Measurements from ENCODE around the gene ELOVL3. TPM values are rescaled to one million over a fixed set of nuclear protein-coding genes. Genes with fewer than 3 reads are reported as not detected.

ELOVL3 gene
- total and polyA plus RNA-seq, 9 donors, result 0.35 to 1.1 (median 0.57) TPM

DNA sequence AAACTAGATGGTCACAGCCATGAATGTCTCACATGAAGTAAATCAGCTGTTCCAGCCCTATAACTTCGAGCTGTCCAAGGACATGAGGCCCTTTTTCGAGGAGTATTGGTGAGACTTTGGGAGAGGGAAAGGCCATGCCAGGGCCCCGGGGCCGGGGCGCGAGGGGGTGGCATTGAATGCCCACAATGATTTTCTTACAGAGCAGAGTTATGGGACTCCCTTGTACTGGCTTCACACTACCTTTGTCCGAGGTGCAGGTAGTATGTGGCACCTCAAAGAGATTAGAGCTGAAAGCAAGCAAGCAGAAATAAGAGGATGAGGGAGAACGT, 407 bp downstream of the ELOVL3 start:
- H3K4me3 ChIP-seq (ENCODE audit: low read length), result peak overlapping the region; percentile 20
- H3K27me3 ChIP-seq (ENCODE audit: control insufficient read depth, insufficient read depth, low read length), result peaks cover 23% of the 10 kb centered on the region
- DNase-seq, result no peak
- peak overlapping the region; percentile 38 for H3K27ac ChIP-seq (ENCODE audit: low read length)
- peaks cover 33% of the 10 kb centered on the region for H3K4me1 ChIP-seq (ENCODE audit: control insufficient read depth, insufficient read depth, low read length)
- no peaks in the 10 kb centered on the region for H3K9me3 ChIP-seq (replicated peaks; ENCODE audit: control insufficient read depth, low read depth, low read length)
- 69% methylated on average over 6 of the region's 8 CpGs for WGBS (ENCODE audit: insufficient coverage)
- H3K36me3 ChIP-seq (ENCODE audit: control insufficient read depth, insufficient read depth, low read length), result peaks cover 10% of the 10 kb centered on the region

DNA sequence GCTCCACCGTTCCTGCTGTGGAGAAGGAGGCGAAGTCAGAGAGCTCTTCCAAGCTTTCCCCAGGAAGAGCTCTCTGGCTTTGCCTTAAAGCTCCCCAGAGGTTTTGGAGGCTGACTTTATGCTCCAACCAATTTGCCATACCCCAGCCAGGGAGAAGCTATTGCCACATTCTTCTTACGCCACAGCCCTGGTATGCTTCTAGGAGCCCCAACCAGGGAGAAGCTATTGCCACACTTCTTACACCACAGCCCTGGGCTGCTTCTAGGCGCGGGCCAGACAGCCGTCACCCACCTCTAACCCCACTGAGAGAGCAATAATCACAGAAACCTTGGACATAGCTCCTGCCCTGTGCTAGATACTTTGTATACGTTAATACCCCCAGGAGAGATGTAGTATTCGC, 951 bp downstream of the ELOVL3 start:
- Histone ChIP-seq H3K27ac (ENCODE audit: low read length) (no peak overlapping the region), H3K4me1 (ENCODE audit: control insufficient read depth, insufficient read depth, low read length) (peaks cover 39% of the 10 kb centered on the region), H3K4me3 (ENCODE audit: low read length) (no peak overlapping the region), H3K9me3 (replicated peaks; ENCODE audit: control insufficient read depth, low read depth, low read length) (no peaks in the 10 kb centered on the region), H3K27me3 (ENCODE audit: control insufficient read depth, insufficient read depth, low read length) (peaks cover 28% of the 10 kb centered on the region), H3K36me3 (ENCODE audit: control insufficient read depth, insufficient read depth, low read length) (peaks cover 10% of the 10 kb centered on the region)
- 69% methylated on average over 6 of the region's 8 CpGs for WGBS (ENCODE audit: insufficient coverage)
- DNase-seq, result no peak

- Histone ChIP-seq H3K36me3 (ENCODE audit: control insufficient read depth, insufficient read depth, low read length) (peaks cover 10% of the 10 kb centered on the region), H3K4me3 (ENCODE audit: low read length) (peak overlapping the region; percentile 27), H3K27me3 (ENCODE audit: control insufficient read depth, insufficient read depth, low read length) (peaks cover 48% of the 10 kb centered on the region), H3K4me1 (ENCODE audit: control insufficient read depth, insufficient read depth, low read length) (peaks cover 56% of the 10 kb centered on the region), H3K27ac (ENCODE audit: low read length) (peak overlapping the region; percentile 83), H3K9me3 (replicated peaks; ENCODE audit: control insufficient read depth, low read depth, low read length) (no peaks in the 10 kb centered on the region)
- peak; percentile 79 for DNase-seq
- WGBS (ENCODE audit: insufficient coverage), result 2% methylated on average over 19 of the region's 24 CpGs
Observed at GRCh38 chr10:102229810-102230263, 3.7 kb downstream of the ELOVL3 start.

DNA sequence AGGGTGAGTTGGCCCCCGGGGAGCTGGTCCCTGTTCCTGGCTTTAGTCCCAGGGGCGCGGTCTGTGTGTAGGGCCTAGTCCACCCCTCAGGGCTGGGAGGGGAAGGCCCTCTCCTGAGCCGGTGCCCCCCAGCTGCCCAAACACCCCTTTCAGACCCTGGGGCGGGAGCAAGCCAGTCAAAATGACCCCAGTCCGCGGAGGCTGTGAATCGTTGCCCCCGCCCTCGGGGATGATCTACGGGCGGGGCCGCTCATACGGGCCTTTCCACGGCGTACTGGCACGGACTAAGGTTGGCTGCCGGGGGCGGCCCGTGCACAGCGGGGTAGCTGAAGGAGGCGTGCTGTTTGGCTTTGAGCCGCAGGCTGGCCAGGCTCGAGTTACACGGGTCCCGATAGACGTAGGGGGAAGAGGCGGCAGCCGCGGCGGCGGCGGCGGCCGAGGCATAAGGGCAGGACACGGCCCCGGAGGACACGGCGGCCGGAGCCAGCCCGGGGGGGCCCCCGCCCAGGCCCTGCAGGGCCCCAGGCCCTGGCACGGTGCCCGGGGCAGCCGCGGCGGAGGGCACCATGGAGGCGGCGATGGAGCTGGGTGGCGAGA, 4.3 kb downstream of the ELOVL3 start:
- 1% methylated on average over 50 of the region's 50 CpGs for WGBS (ENCODE audit: insufficient coverage)
- Histone ChIP-seq H3K4me1 (ENCODE audit: control insufficient read depth, insufficient read depth, low read length) (peaks cover 61% of the 10 kb centered on the region), H3K9me3 (replicated peaks; ENCODE audit: control insufficient read depth, low read depth, low read length) (no peaks in the 10 kb centered on the region), H3K27ac (ENCODE audit: low read length) (peak overlapping the region; percentile 83), H3K27me3 (ENCODE audit: control insufficient read depth, insufficient read depth, low read length) (peaks cover 51% of the 10 kb centered on the region), H3K36me3 (ENCODE audit: control insufficient read depth, insufficient read depth, low read length) (peaks cover 10% of the 10 kb centered on the region), H3K4me3 (ENCODE audit: low read length) (peak overlapping the region; percentile 35)
- peak; percentile 85 for DNase-seq

GRCh38 chr10:102230861-102231356, 4.8 kb downstream of the ELOVL3 start:
- Histone ChIP-seq H3K27me3 (ENCODE audit: control insufficient read depth, insufficient read depth, low read length) (peaks cover 54% of the 10 kb centered on the region), H3K9me3 (replicated peaks; ENCODE audit: control insufficient read depth, low read depth, low read length) (no peaks in the 10 kb centered on the region), H3K4me1 (ENCODE audit: control insufficient read depth, insufficient read depth, low read length) (peaks cover 61% of the 10 kb centered on the region), H3K27ac (ENCODE audit: low read length) (peak overlapping the region; percentile 66), H3K36me3 (ENCODE audit: control insufficient read depth, insufficient read depth, low read length) (peaks cover 10% of the 10 kb centered on the region), H3K4me3 (ENCODE audit: low read length) (peak overlapping the region; percentile 35)
- under 1% methylated on average over 52 of the region's 52 CpGs for WGBS (ENCODE audit: insufficient coverage)
- no peak for DNase-seq

DNA sequence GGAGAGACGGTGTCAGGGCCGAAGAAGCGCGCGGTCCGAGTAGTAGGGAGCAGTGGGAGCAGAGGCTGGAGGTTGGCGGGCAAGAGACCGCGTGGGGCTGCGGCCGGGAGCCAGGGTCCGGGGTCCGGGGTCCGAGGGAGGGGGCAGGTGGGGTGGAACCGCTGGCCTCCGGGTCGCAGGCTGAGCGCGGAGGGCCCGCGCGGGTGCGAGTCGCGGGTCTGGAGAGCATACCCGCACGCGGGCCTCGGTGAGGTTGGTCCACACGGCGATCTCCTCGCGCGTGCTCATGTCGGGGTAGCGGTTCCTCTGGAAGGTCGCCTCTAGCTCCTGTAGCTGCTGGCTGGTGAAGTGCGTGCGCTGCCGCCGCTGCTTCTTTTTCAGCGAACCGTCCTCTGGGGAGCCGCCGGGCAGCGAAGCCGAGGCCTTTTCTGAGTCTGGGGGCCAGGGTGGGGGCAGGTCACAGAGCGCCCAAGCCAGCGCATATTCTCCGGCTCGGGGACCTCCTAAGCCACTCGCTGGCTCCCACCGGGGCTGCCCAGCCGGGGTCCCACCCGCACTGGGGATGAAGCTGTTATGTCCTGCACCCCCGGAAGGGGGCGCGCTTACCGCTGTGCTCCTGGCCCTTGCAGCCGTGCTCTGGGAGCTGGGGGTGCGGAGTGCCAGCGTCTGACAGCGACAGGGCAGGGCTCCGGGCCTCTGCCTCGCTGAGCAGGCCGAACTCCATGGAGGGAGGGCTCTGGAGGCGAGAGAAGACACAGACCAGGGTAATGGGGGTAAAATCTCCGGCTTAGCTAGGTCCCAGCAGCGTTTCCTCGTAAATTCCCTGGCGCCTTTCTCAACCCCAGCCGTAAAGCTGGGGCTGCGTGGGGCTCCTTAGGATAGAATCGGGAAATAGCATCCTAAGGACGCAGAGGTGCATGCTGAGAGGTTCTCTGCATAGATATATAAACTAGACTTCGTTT, 5.5 kb downstream of the ELOVL3 start:
- H3K4me3 ChIP-seq (ENCODE audit: low read length), result peak overlapping the region; percentile 35
- peaks cover 62% of the 10 kb centered on the region for H3K4me1 ChIP-seq (ENCODE audit: control insufficient read depth, insufficient read depth, low read length)
- DNase-seq, result no peak
- H3K27ac ChIP-seq (ENCODE audit: low read length), result peak overlapping the region; percentile 68
- WGBS (ENCODE audit: insufficient coverage), result 6% methylated on average over 68 of the region's 76 CpGs
- no peaks in the 10 kb centered on the region for H3K9me3 ChIP-seq (replicated peaks; ENCODE audit: control insufficient read depth, low read depth, low read length)
- H3K27me3 ChIP-seq (ENCODE audit: control insufficient read depth, insufficient read depth, low read length), result peaks cover 61% of the 10 kb centered on the region
- H3K36me3 ChIP-seq (ENCODE audit: control insufficient read depth, insufficient read depth, low read length), result peaks cover 10% of the 10 kb centered on the region

GRCh38 chr10:102233997-102234396, 7.9 kb downstream of the ELOVL3 start:
- no peak for DNase-seq
- Histone ChIP-seq H3K36me3 (ENCODE audit: control insufficient read depth, insufficient read depth, low read length) (peaks cover 8% of the 10 kb centered on the region), H3K4me3 (ENCODE audit: low read length) (no peak overlapping the region), H3K27me3 (ENCODE audit: control insufficient read depth, insufficient read depth, low read length) (peaks cover 62% of the 10 kb centered on the region), H3K27ac (ENCODE audit: low read length) (peak overlapping the region; percentile 17), H3K4me1 (ENCODE audit: control insufficient read depth, insufficient read depth, low read length) (peaks cover 75% of the 10 kb centered on the region), H3K9me3 (replicated peaks; ENCODE audit: control insufficient read depth, low read depth, low read length) (no peaks in the 10 kb centered on the region)
- no CpG with 5 or more reads among the region's 1 CpG for WGBS (ENCODE audit: insufficient coverage)

GRCh38 chr10:102234888-102235597, 8.9 kb downstream of the ELOVL3 start:
- peaks cover 77% of the 10 kb centered on the region for H3K4me1 ChIP-seq (ENCODE audit: control insufficient read depth, insufficient read depth, low read length)
- 31% methylated on average over 4 of the region's 12 CpGs for WGBS (ENCODE audit: insufficient coverage)
- DNase-seq, result peak; percentile 80
- H3K4me3 ChIP-seq (ENCODE audit: low read length), result no peak overlapping the region
- H3K27me3 ChIP-seq (ENCODE audit: control insufficient read depth, insufficient read depth, low read length), result peaks cover 67% of the 10 kb centered on the region
- no peaks in the 10 kb centered on the region for H3K9me3 ChIP-seq (replicated peaks; ENCODE audit: control insufficient read depth, low read depth, low read length)
- peak overlapping the region; percentile 85 for H3K27ac ChIP-seq (ENCODE audit: low read length)
- peaks cover 5% of the 10 kb centered on the region for H3K36me3 ChIP-seq (ENCODE audit: control insufficient read depth, insufficient read depth, low read length)

GRCh38 chr10:102235598-102235920, 9.5 kb downstream of the ELOVL3 start:
- Histone ChIP-seq H3K4me3 (ENCODE audit: low read length) (no peak overlapping the region), H3K4me1 (ENCODE audit: control insufficient read depth, insufficient read depth, low read length) (peaks cover 77% of the 10 kb centered on the region), H3K27me3 (ENCODE audit: control insufficient read depth, insufficient read depth, low read length) (peaks cover 67% of the 10 kb centered on the region), H3K36me3 (ENCODE audit: control insufficient read depth, insufficient read depth, low read length) (peaks cover 5% of the 10 kb centered on the region), H3K27ac (ENCODE audit: low read length) (peak overlapping the region; percentile 82), H3K9me3 (replicated peaks; ENCODE audit: control insufficient read depth, low read depth, low read length) (no peaks in the 10 kb centered on the region)
- no peak for DNase-seq
- WGBS (ENCODE audit: insufficient coverage), result 100% methylated on average over 1 of the region's 1 CpG

GRCh38 chr10:102236006-102236405, 9.9 kb downstream of the ELOVL3 start:
- Histone ChIP-seq H3K27me3 (ENCODE audit: control insufficient read depth, insufficient read depth, low read length) (peaks cover 68% of the 10 kb centered on the region), H3K27ac (ENCODE audit: low read length) (peak overlapping the region; percentile 82), H3K4me3 (ENCODE audit: low read length) (no peak overlapping the region), H3K4me1 (ENCODE audit: control insufficient read depth, insufficient read depth, low read length) (peaks cover 77% of the 10 kb centered on the region), H3K9me3 (replicated peaks; ENCODE audit: control insufficient read depth, low read depth, low read length) (no peaks in the 10 kb centered on the region), H3K36me3 (ENCODE audit: control insufficient read depth, insufficient read depth, low read length) (peaks cover 5% of the 10 kb centered on the region)
- no peak for DNase-seq
- WGBS (ENCODE audit: insufficient coverage), result 24% methylated on average over 7 of the region's 8 CpGs

All from muscle of leg (tissue), 11 donors.